Left ventricle myocardium superior (tissue), 1 donor: ENCODE measurements around the gene ZNF181. TPM values are rescaled to one million over a fixed set of nuclear protein-coding genes. Genes with fewer than 3 reads are reported as not detected.

Source experiments
- ATAC-seq: fragments of 200-7000 bp; cut with Tn5 transposase; one replicate; pipeline ENCODE4 v1.9.1; 2020; ENCODE audit warnings: mild to moderate bottlenecking, moderate library complexity
- DNase-seq: peaks from one replicate; pipeline ENCODE4 v3.0.0-alpha.2; 2020
- intact Hi-C: fragments of 100-400 bp; cut with micrococcal nuclease; formaldehyde crosslinking; loops from one replicate; pipeline ENCODE4 v1.11.0; 2022
- total RNA-seq: library from RNA; stranded (reverse); fragmentation: NEBNext Ultra II Directional; extraction: Animal tissue kit (Norgen Biotek cat#: 25700); gene quantifications from one replicate; pipeline ENCODE4 v1.2.1, GENCODE V29; 2021
- donor health status: DM: no; HTN: yes; CAD: no; lungs with severe emphysema.

The ZNF181 gene
- total RNA-seq, 1 donor from 2014 or later = 21.6 TPM

DNA sequence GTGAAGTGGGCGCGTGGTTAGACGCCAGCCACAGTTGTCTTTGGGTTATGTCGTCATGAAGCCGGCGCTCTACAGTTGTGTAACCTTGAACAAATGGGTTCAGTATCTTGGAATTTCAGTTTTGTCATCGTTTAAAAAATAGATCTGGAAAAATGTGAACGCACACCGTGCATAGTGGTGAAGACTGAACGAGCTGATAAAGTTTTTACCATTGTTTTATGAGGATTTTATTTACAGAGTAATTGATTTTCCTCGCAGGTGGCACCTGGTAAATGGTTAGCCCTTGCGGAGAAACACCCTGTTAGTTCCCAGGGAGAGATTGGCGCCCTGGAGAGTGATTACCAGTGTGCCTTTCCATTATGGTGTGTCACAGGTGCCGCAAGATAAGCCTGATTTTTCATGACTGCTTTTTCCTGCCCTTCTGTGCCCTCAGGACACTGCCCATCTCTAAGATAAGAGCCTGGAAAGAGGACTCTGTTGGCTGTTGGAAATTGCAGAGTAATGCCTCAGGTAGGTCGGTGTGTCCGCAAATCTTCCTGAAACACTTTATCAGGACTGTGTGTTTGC is 577 bp downstream of the ZNF181 start:
- intact Hi-C loops = no loop called here
- ATAC-seq (no peak), DNase-seq (no peak)

DNA sequence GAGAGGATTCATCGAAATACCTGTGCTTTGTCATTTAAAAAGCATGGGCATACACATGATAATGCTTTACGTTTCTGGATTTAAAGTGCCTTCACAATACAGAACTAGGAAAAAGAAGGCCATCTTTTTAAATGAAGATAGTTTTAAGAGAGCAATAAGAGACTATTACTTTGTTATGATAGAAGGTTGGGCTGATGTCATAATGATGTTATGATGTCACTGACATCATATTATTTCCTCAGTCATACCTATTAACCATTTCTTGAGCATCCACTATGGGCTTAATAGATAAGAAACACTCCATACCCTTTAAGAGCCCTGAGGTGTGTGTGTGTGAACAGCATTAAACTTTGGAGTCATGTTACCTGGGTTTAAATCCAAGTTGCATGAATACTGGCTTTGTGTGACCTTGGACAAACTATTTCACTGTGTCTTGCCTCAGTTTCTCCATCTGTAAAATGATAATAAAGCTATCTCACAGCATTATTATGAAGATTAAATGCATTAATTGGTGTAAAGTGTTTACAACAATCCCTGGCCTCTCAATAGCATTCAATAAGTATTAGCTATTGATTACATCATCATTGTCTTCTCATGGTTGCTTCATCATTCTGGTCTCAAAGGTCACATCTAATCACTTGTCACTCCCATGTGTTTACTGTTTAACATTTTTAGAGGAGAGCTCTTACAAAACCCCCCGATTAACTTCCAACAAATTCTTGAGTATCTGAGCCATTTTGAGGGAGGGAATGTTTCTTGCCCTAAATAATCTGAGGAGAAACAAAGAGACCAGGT is 11.1 kb downstream of the ZNF181 start:
- intact Hi-C loops = no loop called here
- ATAC-seq (no peak), DNase-seq (no peak)

DNA sequence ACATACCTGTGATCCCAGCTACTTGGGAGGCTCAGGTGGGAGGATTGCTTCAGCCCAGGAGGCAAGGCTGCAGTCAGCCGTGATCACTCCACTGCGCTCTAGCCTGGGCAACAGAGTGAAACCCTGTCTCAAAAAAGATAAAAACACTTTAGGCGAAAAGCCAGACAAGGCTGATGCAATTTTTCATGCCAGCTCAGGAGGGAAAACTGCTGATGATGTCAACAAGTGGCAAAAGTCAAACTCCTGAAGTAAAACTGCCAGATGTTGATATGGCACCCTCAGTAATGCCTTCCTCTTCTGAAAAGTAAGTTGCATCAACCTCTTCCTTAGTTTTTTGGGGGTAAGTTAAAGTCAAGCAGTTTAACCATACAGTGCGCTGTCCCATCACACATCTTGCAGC is 23.4 kb downstream of the ZNF181 start:
- intact Hi-C loops = no loop called here
- DNase-seq = no peak
- no peak for ATAC-seq

DNA sequence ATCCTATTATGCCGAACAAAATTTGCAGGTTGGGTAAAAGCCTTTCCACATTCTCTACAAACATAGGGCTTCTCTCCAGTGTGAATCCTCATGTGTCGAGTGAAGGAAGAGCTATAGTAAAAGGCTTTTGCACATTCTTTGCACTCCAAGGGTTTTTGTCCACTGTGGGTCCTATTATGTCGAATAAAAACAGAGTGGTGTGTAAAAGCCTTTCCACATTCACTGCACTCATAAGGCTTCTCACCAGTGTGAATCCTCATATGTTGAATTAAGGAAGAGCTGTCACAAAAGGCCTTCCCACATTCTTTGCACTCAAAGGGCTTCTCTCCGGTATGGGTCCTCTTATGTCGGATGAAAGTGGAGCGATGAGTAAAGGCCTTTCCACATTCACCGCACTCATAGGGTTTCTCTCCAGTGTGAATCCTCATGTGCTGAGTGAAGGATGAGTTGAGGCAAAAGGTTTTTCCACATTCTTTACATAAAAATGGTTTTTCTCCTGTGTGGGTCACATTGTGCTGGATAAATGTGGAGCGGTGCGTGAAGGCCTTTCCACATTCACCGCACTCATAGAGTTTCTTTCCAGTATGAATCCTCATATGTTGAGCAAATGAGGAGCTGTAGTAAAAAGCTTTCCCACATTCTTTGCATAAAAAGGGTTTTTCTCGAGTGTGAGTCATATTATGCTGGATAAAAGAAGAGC is 25.3 kb downstream of the ZNF181 start:
- intact Hi-C loops = no loop called here
- DNase-seq (no peak), ATAC-seq (no peak)

DNA sequence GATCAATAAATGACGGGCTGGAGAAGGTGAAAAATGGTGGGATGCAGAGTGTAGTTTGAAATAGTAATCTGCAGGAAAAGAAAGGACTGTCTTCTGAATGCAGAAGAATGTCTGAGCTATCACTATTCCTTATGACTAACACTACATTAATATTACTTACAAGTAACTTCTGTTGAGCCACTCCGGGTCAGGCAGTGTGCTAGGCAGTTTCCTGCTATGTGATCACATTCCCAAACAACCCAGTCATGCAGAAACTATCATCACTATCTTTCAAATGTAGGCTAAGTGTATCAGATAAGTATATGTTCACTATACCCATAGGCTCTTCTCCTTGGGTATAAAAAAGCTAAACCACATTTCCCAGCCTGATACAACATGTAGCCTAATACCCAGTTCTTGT is 32.3 kb downstream of the ZNF181 start:
- no peak for DNase-seq
- intact Hi-C loops = no loop called here
- no peak for ATAC-seq

DNA sequence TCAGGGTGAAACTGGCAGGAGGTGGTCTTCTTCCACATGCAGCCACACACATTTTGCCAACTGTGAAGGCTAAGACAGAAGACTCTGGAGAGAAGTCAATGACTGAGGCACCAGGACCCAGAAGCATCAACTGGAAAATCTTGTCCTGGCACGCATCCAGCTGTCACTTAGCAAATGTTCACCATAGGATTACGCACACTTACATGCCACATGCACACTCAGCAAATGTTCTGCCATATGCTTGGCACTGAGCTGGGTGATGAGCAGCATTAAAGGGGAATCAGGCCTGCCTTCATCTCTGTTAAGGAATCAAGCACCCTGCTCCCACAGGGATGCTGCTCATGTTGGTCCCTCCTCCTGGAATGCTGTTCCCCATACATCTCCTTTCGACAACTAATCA is 33.9 kb downstream of the ZNF181 start:
- intact Hi-C loops = no loop called here
- DNase-seq (no peak), ATAC-seq (no peak)

DNA sequence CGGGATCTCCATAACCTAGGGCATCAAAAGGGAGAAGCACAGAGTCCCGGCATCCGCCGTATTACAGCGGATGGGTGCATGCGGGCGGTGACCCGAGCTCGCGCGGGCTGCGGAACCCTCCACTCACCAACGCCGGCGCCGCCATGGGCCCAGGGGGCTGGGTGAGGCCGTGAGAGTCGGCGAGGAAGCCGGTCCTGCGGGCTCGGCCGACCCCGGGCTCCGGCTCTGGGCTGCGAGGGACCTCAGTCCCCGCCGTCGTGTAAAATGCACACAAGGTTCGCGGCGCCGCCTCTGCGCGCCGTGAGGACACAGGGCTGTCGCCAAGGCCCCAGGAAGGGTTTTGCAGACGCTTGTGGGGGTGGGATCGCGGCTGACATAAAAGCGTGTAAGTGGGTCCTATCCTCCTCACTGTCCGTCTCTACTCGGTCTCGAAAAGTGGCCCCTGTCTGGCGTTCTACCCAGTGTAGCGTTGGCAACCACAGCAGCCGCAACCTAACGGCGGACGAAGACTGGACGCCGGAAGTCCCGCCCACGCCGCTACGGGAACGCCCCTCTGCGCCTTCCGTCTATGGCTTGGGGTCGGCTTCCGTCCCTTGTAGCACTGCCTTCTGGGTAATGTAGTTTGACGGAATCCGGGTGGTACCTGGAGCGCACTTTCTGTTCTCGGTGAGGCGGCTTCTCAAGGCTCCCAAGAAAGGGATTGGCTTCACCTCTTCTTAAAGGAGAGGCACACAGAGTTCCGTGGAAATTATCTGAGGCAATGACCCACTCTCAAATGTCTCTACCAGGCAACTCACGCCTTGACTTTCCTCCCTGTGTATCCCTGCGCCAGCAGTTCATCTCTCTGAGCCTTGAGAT is 38.9 kb downstream of the ZNF181 start, which contains the start of gene ZNF599:
ZNF599 (minus strand) TSS at position 519 of the 858 bp plus-strand sequence; CDS start at position 145, 374 bp downstream.
- peak; percentile 100 for ATAC-seq
- DNase-seq = peak; percentile 95
- intact Hi-C loops = no loop called here

DNA sequence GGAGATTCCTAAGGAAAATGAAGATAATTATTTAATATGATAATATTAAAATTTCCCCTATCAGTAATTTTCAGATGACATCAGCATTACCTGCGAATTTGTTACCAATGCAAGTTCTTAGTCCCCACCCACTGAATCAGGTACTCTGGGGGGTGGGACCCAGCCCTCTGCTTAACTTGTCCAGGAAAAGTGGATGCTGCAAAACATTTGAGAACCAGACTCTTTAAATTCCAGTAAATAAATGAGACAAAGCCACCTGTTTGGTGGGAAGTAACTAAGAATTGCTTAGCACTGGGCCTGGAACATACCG is 39.5 kb downstream of the ZNF181 start:
- no peak for ATAC-seq
- intact Hi-C loops = no loop called here

DNA sequence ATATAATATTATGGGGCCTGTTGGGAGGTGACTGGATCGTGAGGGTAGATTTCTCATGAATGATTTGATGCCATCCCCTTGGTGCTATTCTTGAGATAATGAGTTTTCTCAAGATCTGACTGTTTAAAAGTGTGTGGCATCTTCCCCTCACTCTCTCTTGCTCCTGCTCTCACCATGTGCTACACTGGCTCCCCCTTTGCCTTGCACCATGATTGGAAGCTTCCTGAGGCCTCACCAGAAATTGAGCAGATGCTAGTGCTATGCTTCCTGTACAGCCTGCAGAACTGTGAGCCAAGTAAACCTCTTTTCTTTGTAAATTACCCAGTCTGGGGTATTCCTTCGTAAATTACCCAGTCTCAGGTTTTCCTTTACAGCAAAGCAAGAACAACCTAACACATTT is 40.8 kb downstream of the ZNF181 start:
- intact Hi-C loops = no loop called here
- no peak for DNase-seq
- ATAC-seq = no peak

More for the DNA sequence above, 39.5 kb downstream of the ZNF181 start:
- no peak for DNase-seq

DNA sequence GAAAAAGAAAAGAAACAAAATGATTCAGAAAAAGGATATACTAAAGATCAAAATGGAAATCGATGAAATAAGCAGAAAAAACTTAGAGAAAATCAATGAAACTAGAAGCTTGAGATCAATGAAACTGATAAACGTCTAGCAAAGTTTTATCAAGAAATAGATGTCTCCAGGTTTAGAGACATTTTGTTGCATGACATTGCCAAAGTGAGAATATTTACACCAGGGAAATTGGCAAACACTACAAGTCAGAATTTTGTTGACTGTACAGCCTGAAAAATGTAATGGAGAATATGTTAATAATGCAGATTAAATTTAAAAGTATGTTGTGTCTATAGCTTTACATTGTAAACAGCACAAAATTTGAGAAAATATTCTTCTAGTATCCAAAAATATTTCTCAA is 44.3 kb downstream of the ZNF181 start:
- ATAC-seq = no peak
- intact Hi-C loops = no loop called here

DNA sequence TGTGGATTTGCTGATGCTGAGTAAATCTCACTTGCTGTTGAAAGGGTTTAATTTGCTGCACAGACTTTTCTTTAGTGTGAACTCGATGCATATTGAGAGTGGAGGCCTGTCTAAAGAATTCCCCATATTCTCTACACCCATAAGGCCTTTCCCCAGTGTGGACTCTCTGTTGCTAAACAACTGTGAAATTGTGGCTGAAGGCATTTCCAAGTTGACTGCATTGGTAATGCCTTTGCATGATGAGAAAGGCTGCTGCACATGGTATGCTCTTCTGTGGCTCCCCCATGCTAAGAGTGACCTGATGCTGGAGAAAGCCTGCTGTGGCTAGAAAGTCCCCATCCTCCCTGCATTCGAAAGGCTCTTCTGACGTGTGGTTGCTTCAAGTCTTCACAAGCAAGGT is 45.6 kb downstream of the ZNF181 start:
- intact Hi-C loops = no loop called here
- ATAC-seq (no peak), DNase-seq (no peak)

More for the DNA sequence above, 44.3 kb downstream of the ZNF181 start:
- DNase-seq = no peak

DNA sequence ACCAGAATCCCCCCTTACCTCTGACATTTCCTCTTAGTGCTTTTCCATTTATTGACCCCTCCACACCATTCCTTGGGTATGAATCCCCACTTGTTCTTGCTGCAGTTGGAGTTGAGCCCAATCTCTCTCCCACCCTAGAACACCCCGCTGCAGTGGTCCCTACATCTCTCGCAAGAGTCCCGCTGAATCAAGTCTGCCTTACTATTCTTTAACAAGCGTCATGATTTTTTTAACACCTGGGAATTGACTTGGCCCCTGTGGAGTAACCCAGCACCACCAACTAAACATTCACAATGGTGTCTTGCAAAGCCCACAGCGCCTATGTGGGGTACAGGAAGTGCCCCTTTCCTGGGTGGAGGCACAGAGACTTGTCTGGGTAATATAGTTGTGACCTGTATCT is 52.2 kb downstream of the ZNF181 start:
- no peak for DNase-seq
- ATAC-seq = no peak
- intact Hi-C loops = no loop called here

DNA sequence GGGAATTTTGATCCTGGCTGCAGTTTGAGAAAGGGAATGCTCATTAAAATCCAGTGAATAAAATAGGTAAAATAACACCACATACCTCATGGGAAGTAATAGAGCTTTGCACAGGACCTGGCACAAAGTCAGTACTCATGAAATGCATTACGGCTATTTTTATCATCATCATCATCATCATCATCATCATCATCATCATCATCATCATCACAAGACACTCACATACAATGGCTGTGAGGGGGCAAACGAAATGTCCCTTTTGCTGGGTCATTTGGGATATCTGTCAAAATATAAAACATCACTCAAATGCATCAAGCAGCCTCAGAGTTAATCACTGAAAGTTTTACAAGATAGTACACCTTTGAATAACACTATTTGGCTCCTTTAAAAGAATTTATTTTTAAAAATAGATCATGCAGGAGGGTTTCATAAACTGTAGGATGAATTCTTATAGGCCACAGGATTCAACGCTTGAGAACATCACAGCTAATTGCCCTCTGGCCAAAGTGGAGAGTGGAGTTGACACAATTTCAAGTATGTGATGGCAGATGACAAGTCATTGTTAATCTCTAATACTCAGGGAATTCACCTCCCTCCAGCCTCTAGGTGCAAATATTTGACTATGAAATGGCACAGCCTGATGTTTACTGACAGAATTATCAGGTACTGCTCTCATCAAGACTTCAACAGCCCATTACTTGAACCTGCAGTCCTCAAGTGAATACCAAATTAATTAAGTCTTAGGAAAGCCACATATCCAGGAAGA is 53.2 kb downstream of the ZNF181 start:
- ATAC-seq = peak; percentile 83
- no peak for DNase-seq
- intact Hi-C loops = no loop called here

DNA sequence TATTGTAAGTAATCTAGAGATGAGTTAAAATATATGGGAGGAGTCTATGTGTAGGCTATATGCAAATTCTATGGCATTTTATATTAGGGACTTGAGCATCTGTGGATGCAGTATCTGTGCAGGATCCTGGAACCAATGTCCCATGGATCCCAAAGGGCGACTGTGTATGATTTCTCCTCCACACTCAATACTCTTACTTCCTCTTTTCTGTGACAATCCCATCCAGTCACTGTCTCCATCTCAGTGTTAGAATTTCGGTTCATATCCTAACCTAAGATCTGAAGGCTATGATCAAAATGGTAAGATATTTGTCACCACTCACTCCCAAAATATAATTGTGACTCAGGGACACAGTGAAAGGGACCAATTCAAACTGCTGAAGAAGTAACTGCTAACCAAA is 54.0 kb downstream of the ZNF181 start:
- no peak for ATAC-seq
- intact Hi-C loops = no loop called here
- DNase-seq = no peak

DNA sequence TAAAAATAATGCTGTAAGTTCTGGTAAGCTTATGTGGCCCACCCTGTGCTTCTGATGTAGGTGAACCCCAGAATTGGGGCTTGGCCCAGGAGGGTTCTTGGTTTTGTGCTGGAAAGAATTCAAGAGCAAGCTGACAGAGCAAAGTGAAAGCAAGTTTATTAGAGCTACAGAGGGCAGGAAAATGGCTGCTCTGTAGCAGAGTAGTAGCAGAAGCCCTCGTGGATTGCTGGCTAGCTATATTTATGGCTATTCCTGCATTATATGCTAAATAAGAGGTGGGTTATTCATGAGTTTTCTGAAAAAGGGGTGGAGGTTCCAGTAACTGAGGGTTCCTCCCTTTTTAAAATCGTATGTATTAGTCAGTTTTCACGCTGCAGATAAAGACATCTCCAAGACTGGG is 59.5 kb downstream of the ZNF181 start:
- intact Hi-C loops = no loop called here
- no peak for ATAC-seq
- DNase-seq = no peak

DNA sequence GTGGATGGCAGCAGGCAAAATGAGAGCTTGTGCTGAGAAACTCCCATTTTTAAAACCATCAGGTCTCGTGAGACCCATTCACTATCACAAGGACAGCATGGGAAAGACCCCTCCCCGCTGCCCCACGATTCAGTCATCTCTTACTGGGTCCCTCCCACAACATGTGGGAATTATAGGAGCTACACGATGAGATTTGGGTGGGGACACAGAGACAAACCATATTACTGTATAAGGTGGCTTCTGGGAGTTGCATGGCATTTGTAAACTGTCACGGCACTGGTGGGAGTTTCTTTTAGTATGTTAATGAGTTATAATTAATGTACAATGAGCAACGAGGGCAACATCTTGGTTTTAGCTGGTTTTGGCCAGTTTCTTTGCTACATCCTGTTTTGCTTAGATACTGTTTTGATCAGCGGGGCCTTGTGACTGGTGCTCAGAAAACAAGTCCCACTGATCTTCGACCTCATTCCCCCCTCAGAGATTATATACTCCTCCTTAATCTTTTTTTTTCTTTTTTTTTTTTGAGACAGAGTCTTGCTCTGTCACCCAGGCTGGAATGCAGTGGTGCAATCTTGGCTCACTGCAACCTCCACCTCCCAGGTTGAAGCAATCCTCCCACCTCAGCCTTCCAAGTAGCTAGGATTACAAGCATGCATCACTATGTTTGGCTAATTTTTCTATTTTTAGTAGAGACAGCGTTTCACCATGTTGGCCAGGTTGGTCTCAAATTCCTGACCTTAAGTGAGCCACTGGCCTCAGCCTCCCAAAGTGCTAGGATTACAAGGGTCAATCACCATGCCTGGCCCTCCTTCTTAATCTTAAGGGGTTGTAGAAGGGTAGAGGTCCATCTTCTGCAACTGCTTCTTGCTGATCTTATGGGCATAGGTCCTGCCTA is 60.3 kb downstream of the ZNF181 start:
- intact Hi-C loops = no loop called here
- ATAC-seq (no peak), DNase-seq (no peak)
